Caki2 (cell line): ENCODE results near the gene B4GALT5. TPM values are rescaled to one million over a fixed set of nuclear protein-coding genes. Genes with fewer than 3 reads are reported as not detected.
"Not testable (repeated sequence)": the region's sequence is repeated elsewhere in the genome, so short reads cannot be mapped to it uniquely, and the experiment has no call there.

Source experiments
- DNase-seq: peaks from one replicate; pipeline ENCODE4 v3.0.0-alpha.2; 2015; ENCODE audit warnings: low read depth
- in situ Hi-C: cut with HindIII; loops from 2 replicates; pipeline ENCODE4 v1.10.0; 2016; ENCODE audit warnings: low sequenced_read_pairs, low pct_unique_long_range_greater_than_20kb, mixed read lengths
- total RNA-seq: library from RNA; depleted of rRNA; stranded (reverse); fragments of >200 nt; shearing (Covaris generic); gene quantifications from 2 replicates; pipeline ENCODE4 v1.2.3, GENCODE V29; 2014; ENCODE audit warnings: low replicate concordance

B4GALT5 gene
- total RNA-seq, 1 experiment from 2014 or later = 66.4 TPM

- in situ Hi-C loops = no loop called here
- no peak for DNase-seq
These were observed 44.0 kb downstream of the B4GALT5 start for GRCh38 chr20:49669601-49670189.

- DNase-seq, in situ Hi-C loops: not testable (repeated sequence)
These were observed 44.8 kb downstream of the B4GALT5 start for GRCh38 chr20:49668878-49669195.

DNA sequence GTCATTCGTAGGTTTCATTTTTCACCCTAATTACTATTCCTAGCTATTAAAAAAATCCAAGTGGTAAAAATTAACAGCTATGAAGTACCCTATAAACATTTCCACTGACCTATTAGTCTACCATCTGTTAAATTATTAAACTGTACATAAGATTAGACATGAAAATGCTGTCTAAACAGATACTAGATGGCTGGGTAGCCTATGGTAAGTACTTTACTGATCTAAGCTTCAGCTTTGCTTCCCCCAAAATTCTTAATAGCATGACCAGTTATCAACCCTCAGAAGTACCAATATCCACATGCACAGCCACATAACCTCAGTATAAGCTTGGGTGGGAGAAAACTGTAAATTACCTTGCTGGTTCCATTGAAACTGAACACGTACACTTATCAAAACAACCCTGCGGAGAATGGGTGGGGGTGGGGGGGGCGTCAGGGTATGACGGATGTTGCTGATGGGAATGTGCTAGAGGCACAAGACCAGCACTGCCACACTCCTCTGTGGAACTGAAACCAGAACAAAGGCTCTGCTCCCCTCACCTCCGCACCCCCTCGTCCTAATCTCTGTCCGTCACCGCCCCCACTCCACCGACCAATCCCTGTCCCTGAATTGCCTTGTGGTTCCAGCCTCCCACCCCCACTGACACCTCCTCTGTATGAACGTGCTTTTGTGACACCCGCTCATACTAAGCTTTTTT, 45.3 kb downstream of the B4GALT5 start:
- peak; percentile 95 for DNase-seq
- in situ Hi-C loops = no loop called here

GRCh38 chr20:49666911-49667310, 46.8 kb downstream of the B4GALT5 start:
- DNase-seq = no peak
- in situ Hi-C loops = no loop called here

- no peak for DNase-seq
These were observed 47.9 kb downstream of the B4GALT5 start for GRCh38 chr20:49665796-49666195.

GRCh38 chr20:49664612-49665313, 48.9 kb downstream of the B4GALT5 start:
- no peak for DNase-seq
- in situ Hi-C loops = no loop called here

More at GRCh38 chr20:49665796-49666195, 47.9 kb downstream of the B4GALT5 start:
- in situ Hi-C loops = no loop called here

GRCh38 chr20:49663112-49663511, 50.6 kb downstream of the B4GALT5 start:
- no peak for DNase-seq
- in situ Hi-C loops = no loop called here

DNA sequence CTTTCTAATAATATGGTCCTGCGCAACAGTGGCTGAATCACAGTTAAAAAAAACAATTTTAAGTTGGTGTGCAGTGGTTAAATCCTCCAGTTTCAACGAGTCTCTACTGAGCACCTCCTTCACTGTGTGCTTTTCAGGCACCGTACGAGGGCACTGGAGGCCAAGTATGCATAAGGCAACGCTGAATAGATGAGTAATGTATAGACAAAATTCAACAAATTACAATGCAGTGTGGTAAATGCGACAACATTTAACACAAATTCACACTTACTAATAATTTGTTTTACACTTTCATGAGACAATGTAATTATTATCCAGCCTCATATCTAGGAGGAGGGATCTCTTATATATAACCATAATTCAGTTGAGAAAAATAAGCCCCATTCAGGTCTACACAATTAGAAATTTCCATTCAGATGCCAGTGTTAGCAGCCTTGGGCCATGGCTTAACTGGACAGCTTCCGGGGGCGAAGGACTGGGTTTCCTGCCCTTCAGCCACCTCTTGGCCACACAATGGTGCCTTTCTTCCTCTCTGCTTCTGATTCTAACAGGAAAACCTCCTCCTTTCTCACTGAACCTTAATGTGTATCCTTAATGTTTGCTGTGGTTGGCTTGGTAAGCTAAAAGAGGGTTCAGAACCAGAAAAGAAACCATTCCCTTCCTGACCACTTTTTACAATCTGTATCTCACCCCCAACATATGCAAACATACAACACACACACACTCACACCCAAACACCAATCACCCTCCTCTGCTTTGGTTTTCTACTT, 51.9 kb downstream of the B4GALT5 start:
- in situ Hi-C loops = no loop called here
- DNase-seq = no peak

- no peak for DNase-seq
- in situ Hi-C loops = no loop called here
These were observed 52.8 kb downstream of the B4GALT5 start for GRCh38 chr20:49660912-49661311.

DNA sequence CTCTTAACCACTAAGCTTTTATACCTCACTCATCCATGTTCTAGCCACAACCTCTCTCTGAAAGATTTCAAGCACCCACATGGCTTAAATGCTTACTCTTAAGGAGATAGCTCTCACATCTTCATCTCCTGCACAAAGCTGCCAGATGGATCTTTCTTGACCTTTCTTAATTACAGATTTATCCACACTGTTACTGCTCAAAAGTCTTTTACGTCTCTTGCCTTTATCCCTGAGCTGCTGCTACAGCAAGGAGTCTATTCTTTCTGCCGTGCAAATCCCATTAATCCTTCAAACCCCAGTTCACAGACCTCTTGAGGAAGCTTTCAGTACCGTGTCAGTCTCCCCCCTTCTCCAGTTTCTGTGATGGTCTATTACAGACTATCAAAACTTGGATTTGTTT, 54.6 kb downstream of the B4GALT5 start:
- DNase-seq = no peak
- in situ Hi-C loops = no loop called here

GRCh38 chr20:49658508-49658907, 55.2 kb downstream of the B4GALT5 start:
- in situ Hi-C loops = no loop called here
- no peak for DNase-seq

DNA sequence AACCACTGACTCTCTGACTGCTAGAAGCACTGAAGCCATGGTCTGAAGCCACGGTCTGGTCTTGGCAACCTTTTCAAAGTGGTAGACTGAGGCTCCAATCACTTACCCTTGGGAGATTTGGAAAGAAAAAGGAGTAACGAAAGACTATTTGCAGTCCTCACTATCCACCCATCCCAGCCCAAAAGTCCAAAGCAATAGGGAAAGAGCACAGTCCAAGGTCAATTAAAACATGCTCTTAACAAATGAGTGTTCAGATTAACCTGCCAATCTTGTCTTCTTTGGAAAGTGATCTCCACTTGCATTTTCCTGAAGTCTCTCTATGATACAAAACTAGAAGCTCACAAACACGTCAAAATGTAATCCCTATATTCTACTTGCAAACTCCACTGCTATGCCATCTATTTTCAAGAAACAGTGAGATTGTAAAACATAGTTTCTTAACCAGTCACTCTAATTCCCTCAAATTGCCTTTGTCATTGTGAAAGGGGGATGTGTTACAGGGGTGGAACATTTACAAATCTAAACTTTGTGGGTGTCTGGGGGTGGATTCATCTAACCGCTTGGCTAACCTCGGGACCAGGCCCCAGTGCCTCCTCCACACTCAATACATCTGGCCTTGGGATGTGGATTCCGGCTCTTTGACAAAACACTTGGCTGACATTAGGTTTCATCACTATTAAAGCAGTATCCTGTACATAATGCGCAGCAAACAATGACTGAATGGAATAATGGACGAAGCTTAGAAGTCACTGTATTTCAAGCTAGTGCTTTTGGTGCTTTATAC, 56.4 kb downstream of the B4GALT5 start:
- DNase-seq = no peak
- in situ Hi-C loops = no loop called here

DNA sequence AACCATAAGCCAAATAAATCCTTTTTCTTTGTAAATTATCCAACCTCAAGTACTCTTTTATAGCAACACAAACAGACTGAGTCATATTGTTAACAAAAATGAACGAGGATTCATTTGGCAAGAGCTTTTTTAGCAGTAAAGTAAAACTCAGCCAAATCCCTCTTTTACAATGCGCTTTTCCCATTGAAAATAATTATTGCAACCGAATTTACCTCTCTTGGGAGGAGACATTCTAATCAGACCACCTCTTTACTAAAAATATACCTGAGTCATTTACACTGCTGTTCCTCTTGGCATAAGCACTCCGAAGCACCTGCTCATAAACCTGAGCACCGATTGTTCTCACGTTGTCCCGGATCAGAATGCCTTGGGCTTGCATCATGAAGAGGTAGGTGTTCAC, 57.4 kb downstream of the B4GALT5 start:
- no peak for DNase-seq
- in situ Hi-C loops = no loop called here

DNA sequence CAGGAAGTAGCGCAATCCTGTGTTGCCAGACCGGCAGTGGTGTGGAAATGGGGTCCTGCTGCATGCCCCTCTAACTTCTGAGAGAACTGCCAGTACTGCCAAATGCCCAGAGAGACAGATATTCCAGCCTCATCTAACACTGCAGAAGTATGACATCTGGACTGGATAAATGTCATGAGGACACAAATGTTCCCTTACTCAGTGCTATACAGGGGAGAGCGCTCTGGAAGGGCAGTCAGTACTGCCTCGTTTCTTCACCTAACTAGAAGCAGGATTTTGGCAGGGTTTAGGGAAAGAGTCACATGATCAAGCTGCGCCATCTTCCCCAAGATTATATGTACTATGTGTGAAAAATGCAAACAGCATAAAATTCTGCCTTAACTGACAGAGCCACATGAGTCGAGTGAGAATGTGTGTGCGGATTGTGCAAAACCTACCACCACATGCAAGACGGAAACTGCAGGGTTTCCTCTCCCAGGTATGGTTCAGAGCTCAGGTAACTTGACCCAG, 59.7 kb downstream of the B4GALT5 start:
- in situ Hi-C loops = no loop called here
- no peak for DNase-seq

DNA sequence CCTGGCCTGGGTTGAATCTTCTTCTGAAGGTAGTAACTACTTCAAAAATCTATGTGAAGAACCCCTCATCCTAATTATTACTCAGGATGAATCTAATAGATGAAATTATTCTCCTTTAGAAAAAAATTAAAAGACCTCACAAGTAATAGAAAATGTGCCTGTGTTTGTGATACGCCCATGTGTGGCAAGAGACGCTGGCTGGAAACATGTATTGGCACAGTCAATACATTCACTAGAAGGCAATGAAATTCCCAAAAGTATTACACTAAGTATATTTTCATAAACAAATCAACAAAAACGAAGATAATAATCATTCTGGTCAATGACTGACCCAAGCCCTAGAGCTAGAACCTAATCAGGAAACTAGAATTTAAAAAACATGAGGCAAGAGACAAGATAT, 64.0 kb downstream of the B4GALT5 start:
- no peak for DNase-seq
- in situ Hi-C loops = no loop called here

DNA sequence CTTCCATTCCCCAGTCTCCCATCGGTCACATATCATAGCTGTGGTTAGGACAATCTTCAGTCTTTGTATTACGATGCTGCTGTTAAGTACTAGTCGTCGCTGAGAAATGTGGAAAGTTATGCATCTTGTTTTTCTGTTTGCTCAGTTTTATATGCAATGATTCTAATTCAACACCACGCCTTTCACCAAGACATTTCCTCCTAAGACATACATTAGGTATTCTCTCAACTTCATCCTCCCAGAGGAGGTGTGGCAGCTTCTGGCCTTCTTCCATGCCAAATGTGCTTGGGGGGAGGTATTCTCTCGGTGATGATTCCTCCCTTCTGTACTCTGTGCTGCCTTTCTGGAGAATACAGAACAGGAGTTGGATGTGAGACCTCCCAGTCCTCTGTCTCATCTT, 66.1 kb downstream of the B4GALT5 start:
- in situ Hi-C loops = no loop called here
- DNase-seq = no peak

- in situ Hi-C loops = no loop called here
- DNase-seq = no peak
These were observed 67.2 kb downstream of the B4GALT5 start for GRCh38 chr20:49646528-49646927.

DNA sequence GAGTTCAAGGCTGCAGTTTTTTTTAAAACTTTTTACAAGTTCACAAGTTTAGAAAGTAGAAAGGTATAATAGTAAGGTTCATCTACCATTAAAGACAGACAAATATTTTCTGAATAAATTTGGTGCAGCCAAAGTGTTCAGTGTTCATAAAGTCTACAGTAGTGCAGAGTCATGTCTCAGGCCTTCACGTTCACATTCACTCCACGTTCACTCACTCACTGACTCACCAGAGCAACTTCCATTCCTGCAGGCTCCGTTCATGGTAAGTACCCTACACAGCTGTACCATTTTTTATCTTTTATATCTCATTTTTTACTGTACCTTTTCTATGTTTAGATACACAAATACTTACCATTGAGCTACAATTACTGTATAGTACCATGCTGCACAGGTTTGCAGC, 67.6 kb downstream of the B4GALT5 start:
- in situ Hi-C loops = no loop called here
- no peak for DNase-seq
